Right lobe of liver (tissue), 4 donors: Measurements from ENCODE around the gene LTBP1.

Experiments used
- CTCF ChIP-seq, 4 donors: fragments of 200-600 bp in 3 of 4; fragments of 450-650 bp in 1 of 4; IDR thresholded peaks; one replicate each; pipeline versions ENCODE4 v1.5.1 to v1.8.0; 2016 to 2022; ENCODE audit warnings: antibody characterized with exemption in 4 of 4, mild to moderate bottlenecking in 2 of 4
- POLR2A ChIP-seq: fragments of 450-650 bp; IDR thresholded peaks from one replicate; pipeline ENCODE4 v1.6.1; 2017; ENCODE audit warnings: antibody characterized with exemption, mild to moderate bottlenecking
- donor health status: DM: no; HTN: no; CAD: no.
- donor health status: DM: no; HTN: no; CAD: no.
- donor health status: DM: no; HTN: yes; CAD: no.

DNA sequence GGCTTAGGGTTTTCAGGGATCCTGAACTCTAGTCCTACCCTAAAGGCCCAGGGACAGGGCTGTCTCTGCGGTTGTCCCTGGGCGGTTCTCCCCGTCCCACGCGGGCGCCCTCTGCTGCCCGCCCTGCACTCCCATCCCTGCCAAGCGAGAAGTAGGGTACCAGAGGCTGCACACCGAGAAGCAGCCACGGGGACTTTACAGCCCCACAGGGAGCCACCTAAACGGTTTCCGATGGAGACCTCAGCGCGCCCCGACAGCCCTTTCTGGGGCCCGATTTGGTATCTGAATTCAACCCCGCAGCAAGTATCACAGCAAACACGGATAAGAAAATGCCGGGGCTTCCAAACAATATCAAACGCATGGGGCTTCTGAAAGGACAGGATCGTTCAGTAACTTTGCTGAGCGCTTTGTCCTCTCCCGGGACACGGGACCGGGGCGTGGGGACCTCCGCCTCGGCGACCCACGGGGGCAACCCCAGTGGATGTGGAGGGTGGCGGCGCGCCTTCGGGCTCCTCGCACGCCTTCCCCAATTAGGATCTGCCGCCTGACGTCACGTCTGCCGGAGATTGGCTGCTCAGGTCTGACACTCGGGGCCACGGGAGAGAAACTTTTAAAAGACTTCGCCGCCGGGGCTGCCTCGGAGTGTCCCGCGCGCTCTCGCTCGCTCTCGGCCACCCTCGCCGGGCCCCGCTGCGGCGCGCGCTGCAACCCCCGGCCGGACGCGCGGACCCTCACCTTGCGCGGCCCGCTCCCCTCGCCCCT is at the start of gene LTBP1:
- TF ChIP-seq POLR2A (no peak), CTCF (IDR thresholded peaks at IDR 0.05) (peak; percentile 46 to 88 (median 84))
